ENCODE data around the gene CREB3L4. TPM values are rescaled to one million over a fixed set of nuclear protein-coding genes. Genes with fewer than 3 reads are reported as not detected.
A peak's percentile ranks its signal among the peaks of the same experiment; 100 is the strongest.

Gene CREB3L4
- total RNA-seq, 2 experiments from 2014 or later, result 2.9 to 3.9 TPM

DNA sequence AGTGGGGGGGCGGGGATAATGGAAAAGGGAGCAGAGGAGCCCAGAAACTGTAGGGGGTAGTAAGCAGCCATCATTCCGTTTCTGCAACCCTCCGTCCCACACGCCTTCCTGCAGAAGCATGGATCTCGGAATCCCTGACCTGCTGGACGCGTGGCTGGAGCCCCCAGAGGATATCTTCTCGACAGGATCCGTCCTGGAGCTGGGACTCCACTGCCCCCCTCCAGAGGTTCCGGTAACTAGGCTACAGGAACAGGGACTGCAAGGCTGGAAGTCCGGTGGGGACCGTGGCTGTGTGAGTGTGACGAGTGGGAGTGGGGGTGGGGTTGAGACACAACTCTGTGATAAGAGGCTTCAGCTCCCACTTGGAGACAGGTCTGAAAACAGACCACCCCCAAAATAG is 706 bp downstream of the CREB3L4 start:
- intact Hi-C loops (cut with DNase I, micrococcal nuclease), result no loop called here
- peaks cover 20% of the 10 kb centered on the region for H3K36me3 Mint-ChIP-seq (ENCODE audit: low read depth)
- ATAC-seq (ENCODE audit: poor library complexity), result no peak

GRCh38 chr1:153968972-153969371 is 1.3 kb downstream of the CREB3L4 start:
- H3K27me3 Mint-ChIP-seq, result no peaks in the 10 kb centered on the region
- DNase-seq, result no peak
- peaks cover 45% of the 10 kb centered on the region for H3K4me1 ChIP-seq (ENCODE audit: insufficient read depth, low read length)
- H3K36me3 ChIP-seq (ENCODE audit: insufficient read depth, low read length), result peaks cover 15% of the 10 kb centered on the region
- no peak for TF ChIP-seq CTCF (IDR thresholded peaks at IDR 0.05)
- ChIA-PET POLR2A (interaction anchor here (1.2 to 4.7 kb wide), 5 partner anchors 9 to 23 kb away, joined by 3 to 149 read pairs (median 85); partner anchors contain the start of genes CRTC2, DENND4B, JTB and RPS27), CTCF (interaction anchor here (0.7 to 3.5 kb wide), 3 partner anchors 9 to 298 kb away, joined by 3 to 16 read pairs (median 6); partner anchors contain the start of genes JTB and RAB13)
- intact Hi-C loops (cut with DNase I, micrococcal nuclease), result no loop called here
- peaks cover 19% of the 10 kb centered on the region for H3K36me3 Mint-ChIP-seq (ENCODE audit: low read depth)
- H3K27ac Mint-ChIP-seq, result peak overlapping the region; percentile 8
- ATAC-seq (ENCODE audit: poor library complexity), result no peak
- H3K4me3 ChIP-seq (ENCODE audit: low read length), result no peak overlapping the region
- H3K9me3 ChIP-seq (ENCODE audit: control insufficient read depth in 1 of 2, insufficient read depth in 1 of 2, low read length in 2 of 2), result no peaks in the 10 kb centered on the region
- H3K4me1 Mint-ChIP-seq (ENCODE audit: low read depth), result peaks cover 48% of the 10 kb centered on the region
- H3K27me3 ChIP-seq (ENCODE audit: control insufficient read depth in 1 of 2, insufficient read depth in 2 of 2, low read length in 2 of 2), result no peaks in the 10 kb centered on the region
- H3K9me3 Mint-ChIP-seq, result no peaks in the 10 kb centered on the region
- H3K4me3 Mint-ChIP-seq, result peak overlapping the region; percentile 81
- no peak overlapping the region for H3K27ac ChIP-seq (ENCODE audit: low read depth in 1 of 2, low read length in 2 of 2)

More for the DNA sequence above, 706 bp downstream of the CREB3L4 start:
- Histone ChIP-seq H3K4me1 (ENCODE audit: insufficient read depth, low read length) (peaks cover 50% of the 10 kb centered on the region), H3K36me3 (ENCODE audit: insufficient read depth, low read length) (peaks cover 9% of the 10 kb centered on the region), H3K27me3 (ENCODE audit: control insufficient read depth in 1 of 2, insufficient read depth in 2 of 2, low read length in 2 of 2) (no peaks in the 10 kb centered on the region), H3K9me3 (ENCODE audit: control insufficient read depth in 1 of 2, insufficient read depth in 1 of 2, low read length in 2 of 2) (no peaks in the 10 kb centered on the region), H3K27ac (ENCODE audit: low read depth in 1 of 2, low read length in 2 of 2) (no peak overlapping the region), H3K4me3 (ENCODE audit: low read length) (no peak overlapping the region)
- CTCF ChIA-PET, result interaction anchor here (1.5 to 3.5 kb wide), 6 partner anchors 9 to 171 kb away, joined by 4 to 30 read pairs (median 11); partner anchors contain the start of genes CRTC2, DENND4B, JTB and RAB13
- Mint-ChIP-seq H3K4me1 (ENCODE audit: low read depth) (peaks cover 52% of the 10 kb centered on the region), H3K9me3 (no peaks in the 10 kb centered on the region), H3K27ac (peak overlapping the region; percentile 8), H3K27me3 (no peaks in the 10 kb centered on the region), H3K4me3 (peak overlapping the region; percentile 96)
- POLR2A ChIA-PET, result interaction anchor here (0.9 to 4.7 kb wide), 10 partner anchors 9 to 191 kb away, joined by 3 to 149 read pairs (median 26); partner anchors contain the start of genes CRTC2, DENND4B, GATAD2B and JTB
- DNase-seq, result peak in 1 of 14 experiments; percentile 35
- no peak for TF ChIP-seq CTCF (IDR thresholded peaks at IDR 0.05)

GRCh38 chr1:153970346-153970745 is 2.6 kb downstream of the CREB3L4 start:
- ChIA-PET POLR2A (interaction anchor here (1.3 kb wide), 1 partner anchor 20 kb away, joined by 5 read pairs; no protein-coding TSS in a partner anchor), CTCF (no interaction called here)
- H3K9me3 ChIP-seq (ENCODE audit: control insufficient read depth in 1 of 2, insufficient read depth in 1 of 2, low read length in 2 of 2), result no peaks in the 10 kb centered on the region
- intact Hi-C loops (cut with DNase I, micrococcal nuclease), result no loop called here
- H3K27ac ChIP-seq (ENCODE audit: low read depth in 1 of 2, low read length in 2 of 2), result no peak overlapping the region
- DNase-seq (no peak), ATAC-seq (ENCODE audit: poor library complexity) (no peak)
- no peak for TF ChIP-seq CTCF (IDR thresholded peaks at IDR 0.05)
- H3K4me3 ChIP-seq (ENCODE audit: low read length), result no peak overlapping the region
- H3K4me3 Mint-ChIP-seq, result no peak overlapping the region
- H3K36me3 ChIP-seq (ENCODE audit: insufficient read depth, low read length), result peaks cover 25% of the 10 kb centered on the region
- H3K36me3 Mint-ChIP-seq (ENCODE audit: low read depth), result peaks cover 30% of the 10 kb centered on the region
- H3K4me1 ChIP-seq (ENCODE audit: insufficient read depth, low read length), result peaks cover 33% of the 10 kb centered on the region
- H3K27me3 ChIP-seq (ENCODE audit: control insufficient read depth in 1 of 2, insufficient read depth in 2 of 2, low read length in 2 of 2), result no peaks in the 10 kb centered on the region
- peaks cover 45% of the 10 kb centered on the region for H3K4me1 Mint-ChIP-seq (ENCODE audit: low read depth)
- H3K27ac Mint-ChIP-seq, result peak overlapping the region; percentile 39
- no peaks in the 10 kb centered on the region for H3K9me3 Mint-ChIP-seq
- H3K27me3 Mint-ChIP-seq, result no peaks in the 10 kb centered on the region

Measured in CD4-positive, alpha-beta T cell (primary cell).